HG02870 (cell line): ENCODE data around the gene PRR20A.
"Not testable (repeated sequence)": the region's sequence is repeated elsewhere in the genome, so short reads cannot be mapped to it uniquely, and the experiment has no call there.

Source experiments
- ATAC-seq: cut with Tn5 transposase; IDR thresholded peaks from one replicate; pipeline ENCODE4 v1.9.1; 2021; ENCODE audit warnings: mild to moderate bottlenecking, moderate library complexity; ENCODE audit not compliant: unreplicated experiment

PRR20A gene

DNA sequence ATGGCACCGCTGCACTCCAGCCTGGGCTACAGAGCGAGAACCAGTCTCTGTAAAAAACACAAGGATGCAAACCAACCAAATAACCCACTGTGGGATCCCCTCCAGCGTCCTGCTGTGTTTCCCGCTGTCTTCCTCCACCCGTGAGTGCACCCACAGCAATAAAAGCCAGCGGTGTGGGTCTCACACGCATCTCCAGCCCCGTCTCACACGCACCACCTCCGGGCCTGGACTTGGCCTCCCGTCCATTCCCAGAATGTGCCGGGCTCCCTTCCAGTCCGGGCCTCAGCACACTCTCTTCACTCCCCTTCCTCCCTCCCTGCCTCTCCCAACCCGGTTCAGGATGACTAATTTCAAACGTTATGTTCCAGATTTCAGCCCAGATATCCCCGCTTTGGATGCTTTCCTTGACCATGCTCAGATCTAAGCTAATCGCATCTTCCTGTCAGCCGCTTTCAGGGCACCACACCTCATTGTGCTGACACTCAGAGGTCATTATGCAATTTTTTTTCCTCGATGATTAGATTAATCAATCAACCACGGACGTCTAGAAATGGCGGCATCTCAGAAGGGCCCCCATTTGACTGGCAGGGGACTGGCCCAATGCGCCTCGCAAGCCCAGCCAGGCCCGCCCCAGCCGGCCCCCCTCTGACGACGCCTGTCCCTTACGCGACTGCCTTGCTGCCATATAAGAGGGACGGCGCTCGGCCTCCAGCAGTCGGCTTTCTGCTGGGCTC lies at the start of gene PRR20A:
Gene PRR20A, plus strand, starts transcription at position 684 of the 734 bp plus-strand sequence. CDS start 387 bp downstream, outside the sequence.
- not testable (repeated sequence) for ATAC-seq

DNA sequence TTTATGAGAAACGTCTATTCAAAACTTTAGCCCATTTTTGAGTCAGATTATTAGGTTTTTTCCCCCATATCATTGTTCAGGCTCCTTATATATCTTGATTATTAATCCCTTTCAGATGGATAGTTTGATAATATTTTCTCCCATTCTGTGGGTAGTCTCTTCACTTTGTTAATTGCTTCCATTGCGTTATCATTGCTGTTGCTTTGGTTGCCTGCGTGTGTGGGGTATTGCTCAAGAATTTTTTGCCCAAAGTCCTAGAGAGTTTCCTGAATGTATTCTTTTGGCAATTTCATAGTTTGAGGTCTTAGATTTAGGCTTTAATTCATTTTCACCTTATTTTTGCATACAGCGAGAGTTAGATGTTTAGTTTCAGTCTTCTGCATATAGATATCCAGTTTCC lies 25.8 kb upstream of the PRR20A start:
- no peak for ATAC-seq

DNA sequence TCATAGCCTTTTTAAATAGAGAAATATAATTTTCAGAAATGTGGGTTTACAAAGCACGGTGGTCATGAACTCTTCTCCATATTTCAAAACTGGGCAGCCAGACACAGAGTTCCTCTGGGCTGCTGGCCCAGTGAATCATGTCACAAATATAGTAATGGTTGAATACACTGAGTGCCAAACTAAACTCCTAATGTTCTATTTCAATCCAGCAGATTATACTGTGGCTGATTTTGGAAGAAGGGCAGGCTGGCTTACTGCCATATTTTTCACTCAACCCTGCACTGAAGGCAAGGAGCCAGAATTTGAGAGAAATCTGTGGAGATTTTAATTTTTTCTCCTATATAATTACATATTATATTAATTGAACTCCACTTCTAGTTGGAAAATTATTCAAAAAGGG lies 17.0 kb upstream of the PRR20A start:
- no peak for ATAC-seq

DNA sequence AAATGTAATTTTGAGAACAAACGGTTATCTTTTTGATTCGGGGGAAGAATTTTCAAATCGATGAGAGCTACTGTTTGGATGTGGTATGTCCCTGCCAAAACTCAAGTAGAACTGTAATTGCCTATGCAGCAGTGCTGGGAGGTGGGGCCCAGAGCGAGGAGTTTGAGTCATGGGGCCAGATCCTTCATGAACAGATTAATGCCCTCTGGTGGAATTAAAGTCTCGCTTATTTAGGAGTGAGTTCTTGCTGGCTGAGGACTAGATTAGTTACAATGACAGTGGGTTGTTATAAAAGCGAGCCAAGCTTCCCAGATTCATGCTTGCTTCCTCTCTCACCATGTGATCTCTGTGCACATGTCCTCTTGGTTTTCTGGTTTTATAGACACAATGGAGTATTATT lies 11.8 kb upstream of the PRR20A start:
- no peak for ATAC-seq

DNA sequence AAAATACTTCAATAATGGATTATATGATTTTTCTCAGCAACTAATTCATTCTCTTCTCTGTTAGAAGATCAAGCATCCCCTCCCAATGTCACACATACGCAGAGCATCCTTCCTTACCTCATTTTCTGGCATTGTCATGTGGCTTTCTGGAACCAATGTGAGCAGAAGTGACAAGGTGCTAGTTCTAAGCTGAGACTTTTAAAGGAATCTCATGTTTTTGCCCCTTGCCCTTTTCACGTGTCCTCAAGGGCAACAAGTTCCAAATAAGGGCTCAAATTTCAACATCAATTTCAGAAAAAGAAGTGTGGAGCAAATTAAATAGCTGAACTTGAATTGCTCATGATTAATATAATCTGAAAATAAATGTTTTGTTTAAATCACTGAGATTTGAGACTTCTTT lies 4.6 kb upstream of the PRR20A start:
- ATAC-seq = no peak

DNA sequence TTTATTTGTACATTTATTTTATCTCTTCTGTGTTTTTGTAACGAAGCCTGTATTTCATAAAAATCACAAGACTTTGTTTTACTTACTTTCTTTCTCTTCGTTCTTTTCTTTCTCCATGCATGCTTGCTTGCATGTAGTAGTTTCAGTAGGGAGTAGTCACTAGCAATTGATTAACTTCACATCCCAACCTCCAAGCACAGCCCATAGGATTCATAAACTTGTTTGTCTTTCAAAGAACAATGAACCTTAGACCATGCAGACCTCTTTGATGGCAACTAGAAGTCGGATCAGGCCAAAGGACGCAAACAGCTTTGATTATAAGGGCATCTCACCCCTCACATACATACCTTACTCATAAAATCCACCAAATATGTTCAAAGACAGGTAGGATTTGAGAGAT lies 3.1 kb upstream of the PRR20A start:
- no peak for ATAC-seq

DNA sequence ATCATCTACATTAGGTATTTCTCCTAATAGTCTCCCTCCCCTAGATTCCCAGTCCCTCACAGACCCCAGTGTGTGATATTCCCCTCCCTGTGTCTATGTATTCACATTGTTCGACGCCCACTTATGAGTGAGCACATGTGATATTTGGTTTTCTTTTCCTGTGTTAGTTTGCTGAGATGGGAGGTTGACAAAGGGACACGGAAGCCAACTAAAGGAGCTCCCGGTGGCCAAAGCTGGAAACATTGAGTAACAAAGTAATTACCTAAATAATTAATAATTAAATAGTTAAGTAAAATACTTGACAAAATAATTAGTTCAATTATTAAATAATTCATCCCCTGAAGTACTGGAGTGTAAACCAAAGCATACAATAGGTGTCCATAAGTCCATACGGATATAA lies 1.7 kb upstream of the PRR20A start:
- no peak for ATAC-seq

DNA sequence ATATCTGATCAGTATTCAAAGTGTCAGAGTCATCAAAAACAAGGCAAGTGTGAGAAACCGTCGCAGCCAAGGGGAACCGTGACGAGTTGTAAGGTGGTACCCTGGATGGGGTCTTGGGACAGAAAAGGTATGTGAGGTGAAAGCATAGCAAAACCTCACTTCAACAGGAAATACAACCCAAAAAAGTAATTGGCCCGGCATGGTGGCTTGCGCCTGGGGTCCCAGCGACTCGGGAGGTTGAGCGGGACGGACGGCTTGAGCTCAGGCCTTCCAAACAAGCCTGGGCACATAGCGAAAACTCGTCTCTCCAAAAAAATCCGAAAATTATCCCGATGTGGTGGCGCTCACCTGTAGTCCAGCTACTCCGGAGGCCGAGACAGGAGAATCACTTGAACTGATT lies 937 bp upstream of the PRR20A start:
- not testable (repeated sequence) for ATAC-seq

DNA sequence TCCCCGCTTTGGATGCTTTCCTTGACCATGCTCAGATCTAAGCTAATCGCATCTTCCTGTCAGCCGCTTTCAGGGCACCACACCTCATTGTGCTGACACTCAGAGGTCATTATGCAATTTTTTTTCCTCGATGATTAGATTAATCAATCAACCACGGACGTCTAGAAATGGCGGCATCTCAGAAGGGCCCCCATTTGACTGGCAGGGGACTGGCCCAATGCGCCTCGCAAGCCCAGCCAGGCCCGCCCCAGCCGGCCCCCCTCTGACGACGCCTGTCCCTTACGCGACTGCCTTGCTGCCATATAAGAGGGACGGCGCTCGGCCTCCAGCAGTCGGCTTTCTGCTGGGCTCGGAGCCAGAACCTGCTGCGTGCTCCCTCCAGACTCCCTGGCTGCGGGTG lies 6.5 kb downstream of the PRR20A start, which contains the start of gene PRR20B:
Gene PRR20B, plus strand, starts transcription at position 301 of the 400 bp plus-strand sequence. CDS start 387 bp downstream, outside the sequence.
- not testable (repeated sequence) for ATAC-seq

DNA sequence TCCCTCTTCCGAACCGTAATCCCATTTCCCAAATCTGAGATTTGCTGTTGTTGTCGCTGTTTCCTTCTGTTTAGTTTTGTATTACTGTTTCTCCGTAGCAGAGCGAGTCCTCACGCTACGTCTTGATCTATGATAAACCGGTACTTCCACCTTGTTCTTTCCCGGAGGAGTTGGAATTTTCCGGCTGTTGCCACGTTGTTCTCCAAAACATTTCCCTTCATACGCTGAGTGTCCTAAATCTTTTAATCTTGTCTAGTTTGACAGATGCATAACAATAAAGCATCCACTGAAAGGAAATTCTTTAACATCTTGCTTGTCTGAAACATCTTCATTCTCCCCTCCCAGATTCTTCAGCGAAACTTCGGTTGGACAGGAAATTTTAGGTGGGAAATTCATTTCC lies 7.4 kb downstream of the PRR20A start:
- not testable (repeated sequence) for ATAC-seq

DNA sequence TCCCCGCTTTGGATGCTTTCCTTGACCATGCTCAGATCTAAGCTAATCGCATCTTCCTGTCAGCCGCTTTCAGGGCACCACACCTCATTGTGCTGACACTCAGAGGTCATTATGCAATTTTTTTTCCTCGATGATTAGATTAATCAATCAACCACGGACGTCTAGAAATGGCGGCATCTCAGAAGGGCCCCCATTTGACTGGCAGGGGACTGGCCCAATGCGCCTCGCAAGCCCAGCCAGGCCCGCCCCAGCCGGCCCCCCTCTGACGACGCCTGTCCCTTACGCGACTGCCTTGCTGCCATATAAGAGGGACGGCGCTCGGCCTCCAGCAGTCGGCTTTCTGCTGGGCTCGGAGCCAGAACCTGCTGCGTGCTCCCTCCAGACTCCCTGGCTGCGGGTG lies 13.0 kb downstream of the PRR20A start, which contains the start of gene PRR20C:
Gene PRR20C, plus strand, starts transcription at position 301 of the 400 bp plus-strand sequence. CDS start 387 bp downstream, outside the sequence.
- not testable (repeated sequence) for ATAC-seq

DNA sequence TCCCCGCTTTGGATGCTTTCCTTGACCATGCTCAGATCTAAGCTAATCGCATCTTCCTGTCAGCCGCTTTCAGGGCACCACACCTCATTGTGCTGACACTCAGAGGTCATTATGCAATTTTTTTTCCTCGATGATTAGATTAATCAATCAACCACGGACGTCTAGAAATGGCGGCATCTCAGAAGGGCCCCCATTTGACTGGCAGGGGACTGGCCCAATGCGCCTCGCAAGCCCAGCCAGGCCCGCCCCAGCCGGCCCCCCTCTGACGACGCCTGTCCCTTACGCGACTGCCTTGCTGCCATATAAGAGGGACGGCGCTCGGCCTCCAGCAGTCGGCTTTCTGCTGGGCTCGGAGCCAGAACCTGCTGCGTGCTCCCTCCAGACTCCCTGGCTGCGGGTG lies 19.6 kb downstream of the PRR20A start, which contains the start of gene PRR20D:
Gene PRR20D, plus strand, starts transcription at position 301 of the 400 bp plus-strand sequence. CDS start 387 bp downstream, outside the sequence.
- not testable (repeated sequence) for ATAC-seq

DNA sequence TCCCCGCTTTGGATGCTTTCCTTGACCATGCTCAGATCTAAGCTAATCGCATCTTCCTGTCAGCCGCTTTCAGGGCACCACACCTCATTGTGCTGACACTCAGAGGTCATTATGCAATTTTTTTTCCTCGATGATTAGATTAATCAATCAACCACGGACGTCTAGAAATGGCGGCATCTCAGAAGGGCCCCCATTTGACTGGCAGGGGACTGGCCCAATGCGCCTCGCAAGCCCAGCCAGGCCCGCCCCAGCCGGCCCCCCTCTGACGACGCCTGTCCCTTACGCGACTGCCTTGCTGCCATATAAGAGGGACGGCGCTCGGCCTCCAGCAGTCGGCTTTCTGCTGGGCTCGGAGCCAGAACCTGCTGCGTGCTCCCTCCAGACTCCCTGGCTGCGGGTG lies 26.2 kb downstream of the PRR20A start, which contains the start of gene PRR20E:
Gene PRR20E, plus strand, starts transcription at position 301 of the 400 bp plus-strand sequence. CDS start 387 bp downstream, outside the sequence.
- not testable (repeated sequence) for ATAC-seq

DNA sequence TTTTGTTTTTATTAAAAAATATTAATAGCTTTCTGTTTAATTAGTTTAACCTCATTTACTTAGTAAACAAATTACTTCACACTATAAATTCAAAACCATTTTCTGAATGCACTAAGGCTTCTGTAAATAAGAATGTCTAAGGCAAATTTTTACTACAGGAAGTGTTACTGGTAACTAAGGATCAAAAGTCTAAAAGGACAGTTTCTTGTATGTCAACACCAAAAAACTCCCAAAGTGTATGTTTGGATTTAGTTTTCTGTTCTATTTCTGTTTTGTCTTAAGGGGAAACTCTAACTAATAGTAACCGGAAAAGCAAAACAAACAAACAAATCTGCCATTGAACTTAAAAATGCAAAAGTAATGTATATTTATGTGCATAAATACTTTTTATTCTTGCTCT lies 50.9 kb downstream of the PRR20A start:
- no peak for ATAC-seq
